A549 (cell line): ENCODE results near the gene SLC9C2.

ENCODE experiments used
- CEBPB ChIP-seq, 2 experiments: fragments of >200 bp in 1 of 2; sonication (Bioruptor Twin) in 1 of 2; formaldehyde crosslinking in 1 of 2; IDR thresholded peaks; 2 replicates each; pipeline ENCODE4 v1.6.1; 2012 to 2016
- CTCF ChIP-seq: fragments of >200 bp; sonication (Bioruptor Twin); formaldehyde crosslinking; IDR thresholded peaks from 3 replicates; pipeline ENCODE4 v1.5.1; 2016
- ELK1 ChIP-seq: fragments of 150-350 bp; IDR thresholded peaks from 2 replicates; pipeline ENCODE4 v1.6.1; 2014; ENCODE audit warnings: low read depth, mild to moderate bottlenecking, low read length
- EP300 ChIP-seq, 2 experiments: fragments of >200 bp; sonication (Bioruptor Twin); formaldehyde crosslinking; IDR thresholded peaks; 2 replicates in 1 of 2; 3 replicates in 1 of 2; pipeline ENCODE4 v1.6.1; 2016 to 2017
- NFE2L2 ChIP-seq: fragments of 150-350 bp; conservative IDR thresholded peaks from 2 replicates; pipeline ENCODE4 v1.6.1; 2014; ENCODE audit warnings: low read length
- POLR2A ChIP-seq: IDR thresholded peaks from 2 replicates; pipeline ENCODE4 v1.6.1; 2012; ENCODE audit warnings: mild to moderate bottlenecking, low read length
- RAD21 ChIP-seq, 2 experiments: fragments of >200 bp in 1 of 2; sonication (Bioruptor Twin) in 1 of 2; formaldehyde crosslinking in 1 of 2; IDR thresholded peaks in 1 of 2; conservative IDR thresholded peaks in 1 of 2; 2 replicates in 1 of 2; 3 replicates in 1 of 2; pipeline ENCODE4 v1.6.1; 2012 to 2018; ENCODE audit warnings: inconsistent platforms in 1 of 2
- RFX5 ChIP-seq: fragments of 450-650 bp; IDR thresholded peaks from 2 replicates; pipeline ENCODE4 v1.7.1; 2014; ENCODE audit warnings: antibody characterized with exemption, mild to moderate bottlenecking, moderate library complexity

GRCh38 chr1:173485401-173485800, 117.5 kb downstream of the SLC9C2 start:
- TF ChIP-seq CTCF (no peak), CEBPB (IDR thresholded peaks at IDR 0.05) (no peak), EP300 (IDR thresholded peaks at IDR 0.05) (no peak), RFX5 (no peak), NFE2L2 (no peak), ELK1 (no peak), RAD21 (conservative IDR thresholded peaks at IDR 0.05 in 1 of 2, IDR thresholded peaks at IDR 0.05 in 1 of 2) (no peak), POLR2A (no peak)
